ENCODE results near the gene PPP1R7. TPM values are rescaled to one million over a fixed set of nuclear protein-coding genes. Genes with fewer than 3 reads are reported as not detected.

Gene PPP1R7
- total RNA-seq, 1 donor from 2014 or later, result 57.7 TPM

DNA sequence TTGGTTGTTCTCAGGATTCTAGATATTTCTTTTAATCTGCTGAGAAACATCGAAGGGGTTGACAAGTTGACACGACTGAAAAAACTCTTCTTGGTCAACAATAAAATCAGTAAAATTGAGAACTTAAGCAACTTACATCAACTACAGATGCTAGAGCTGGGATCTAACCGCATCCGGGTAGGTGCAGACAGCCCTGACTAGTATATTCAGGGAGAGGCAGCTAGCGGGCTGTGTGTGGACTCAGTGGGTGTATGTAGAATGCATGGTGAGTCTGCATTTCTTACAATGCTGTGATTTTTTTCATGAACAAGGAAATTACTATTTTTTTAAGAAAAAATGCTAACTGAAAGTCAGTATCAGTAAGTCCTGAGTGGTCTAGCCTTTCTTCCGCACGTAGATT lies 10.1 kb downstream of the PPP1R7 start:
- TF ChIP-seq, protein P1, sequence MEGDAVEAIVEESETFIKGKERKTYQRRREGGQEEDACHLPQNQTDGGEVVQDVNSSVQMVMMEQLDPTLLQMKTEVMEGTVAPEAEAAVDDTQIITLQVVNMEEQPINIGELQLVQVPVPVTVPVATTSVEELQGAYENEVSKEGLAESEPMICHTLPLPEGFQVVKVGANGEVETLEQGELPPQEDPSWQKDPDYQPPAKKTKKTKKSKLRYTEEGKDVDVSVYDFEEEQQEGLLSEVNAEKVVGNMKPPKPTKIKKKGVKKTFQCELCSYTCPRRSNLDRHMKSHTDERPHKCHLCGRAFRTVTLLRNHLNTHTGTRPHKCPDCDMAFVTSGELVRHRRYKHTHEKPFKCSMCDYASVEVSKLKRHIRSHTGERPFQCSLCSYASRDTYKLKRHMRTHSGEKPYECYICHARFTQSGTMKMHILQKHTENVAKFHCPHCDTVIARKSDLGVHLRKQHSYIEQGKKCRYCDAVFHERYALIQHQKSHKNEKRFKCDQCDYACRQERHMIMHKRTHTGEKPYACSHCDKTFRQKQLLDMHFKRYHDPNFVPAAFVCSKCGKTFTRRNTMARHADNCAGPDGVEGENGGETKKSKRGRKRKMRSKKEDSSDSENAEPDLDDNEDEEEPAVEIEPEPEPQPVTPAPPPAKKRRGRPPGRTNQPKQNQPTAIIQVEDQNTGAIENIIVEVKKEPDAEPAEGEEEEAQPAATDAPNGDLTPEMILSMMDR (conservative IDR thresholded peaks at IDR 0.05; ENCODE audit: low read depth, low read length), result no peak
- DNase-seq (ENCODE audit: low read depth), result no peak

DNA sequence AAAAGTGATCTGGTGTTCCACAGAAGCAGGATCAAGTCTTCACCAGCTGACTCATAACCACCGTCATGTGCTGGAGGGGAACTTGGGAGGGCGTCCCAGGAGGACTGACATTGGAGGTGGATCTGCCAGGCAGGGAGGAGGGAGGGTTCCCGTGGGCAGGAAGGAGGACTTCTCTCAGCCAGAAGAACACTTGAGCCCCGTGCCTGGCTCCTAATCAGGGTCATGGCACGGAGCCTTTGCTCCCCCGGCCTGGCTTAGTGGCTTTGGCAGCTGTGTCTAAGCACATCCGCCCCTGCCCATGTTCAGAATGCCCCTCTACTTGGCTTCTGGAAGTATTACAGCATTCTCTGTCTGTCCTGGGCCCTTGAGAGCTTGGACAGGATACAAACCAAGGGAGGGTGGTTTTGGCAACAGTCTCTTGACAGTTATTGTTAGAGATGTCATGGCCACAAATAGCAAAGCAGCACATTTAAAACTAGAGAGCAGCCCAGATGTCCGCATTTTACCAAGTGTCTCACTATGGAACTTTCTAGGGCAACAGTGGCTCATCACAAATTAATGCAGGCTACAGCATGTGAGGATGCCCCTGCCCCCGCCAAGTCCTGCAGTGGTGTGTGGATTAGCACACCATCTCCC lies 11.5 kb downstream of the PPP1R7 start:
- TF ChIP-seq, protein P1 (conservative IDR thresholded peaks at IDR 0.05; ENCODE audit: low read depth, low read length), result no peak
- H3K4me3 ChIP-seq (ENCODE audit: low read depth, low read length), result no peak overlapping the region
- DNase-seq (ENCODE audit: low read depth), result no peak

More for the DNA sequence above, 10.1 kb downstream of the PPP1R7 start:
- no peak overlapping the region for H3K4me3 ChIP-seq (ENCODE audit: low read depth, low read length)

DNA sequence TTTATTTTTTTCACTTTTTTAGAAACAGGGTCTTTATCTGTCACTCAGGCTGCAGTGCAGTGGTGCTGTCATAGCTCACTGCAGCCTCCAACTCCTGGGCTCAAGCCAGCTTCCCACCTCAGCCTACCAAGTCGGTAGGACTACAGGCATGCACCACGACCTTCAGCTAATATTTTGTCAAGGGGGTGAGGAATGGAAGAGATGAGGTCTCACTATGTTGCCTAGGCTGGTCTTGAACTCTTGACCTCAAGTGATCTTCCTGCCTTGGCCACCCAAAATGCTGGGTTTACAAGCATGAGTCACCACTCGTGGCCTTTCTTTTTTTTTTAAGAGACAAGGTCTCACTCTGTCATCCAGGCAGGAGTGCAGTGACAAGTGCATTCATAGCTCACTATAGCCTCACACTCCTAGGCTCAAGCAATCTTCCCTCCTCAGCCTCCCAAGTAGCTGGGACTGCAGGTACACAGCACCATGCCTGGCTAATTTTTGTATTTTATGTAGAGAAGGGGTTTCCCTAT lies 13.4 kb downstream of the PPP1R7 start:
- TF ChIP-seq, protein P1 (conservative IDR thresholded peaks at IDR 0.05; ENCODE audit: low read depth, low read length), result no peak
- no peak for DNase-seq (ENCODE audit: low read depth)
- H3K4me3 ChIP-seq (ENCODE audit: low read depth, low read length), result no peak overlapping the region

DNA sequence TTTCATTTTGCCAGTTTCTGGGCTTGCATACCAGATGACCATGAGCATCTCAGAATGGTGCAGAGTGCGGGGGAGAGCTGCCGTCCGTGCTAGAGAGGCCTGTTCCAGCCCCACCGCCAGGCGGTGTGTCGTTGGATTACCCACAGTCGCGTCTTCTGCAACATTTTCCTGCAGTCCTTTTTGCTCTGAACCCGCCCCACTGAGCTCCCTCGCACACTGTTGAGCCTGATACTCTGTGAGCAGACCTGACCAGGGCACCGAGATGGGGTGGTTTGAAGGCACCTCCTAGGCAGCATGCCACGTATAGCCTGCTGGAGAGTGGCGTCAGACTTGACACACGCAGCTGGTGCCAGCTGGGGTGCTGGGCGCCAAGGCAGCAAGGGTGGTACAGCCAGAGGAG lies 18.1 kb downstream of the PPP1R7 start:
- TF ChIP-seq, protein P1 (conservative IDR thresholded peaks at IDR 0.05; ENCODE audit: low read depth, low read length), result no peak
- no peak for DNase-seq (ENCODE audit: low read depth)
- no peak overlapping the region for H3K4me3 ChIP-seq (ENCODE audit: low read depth, low read length)

DNA sequence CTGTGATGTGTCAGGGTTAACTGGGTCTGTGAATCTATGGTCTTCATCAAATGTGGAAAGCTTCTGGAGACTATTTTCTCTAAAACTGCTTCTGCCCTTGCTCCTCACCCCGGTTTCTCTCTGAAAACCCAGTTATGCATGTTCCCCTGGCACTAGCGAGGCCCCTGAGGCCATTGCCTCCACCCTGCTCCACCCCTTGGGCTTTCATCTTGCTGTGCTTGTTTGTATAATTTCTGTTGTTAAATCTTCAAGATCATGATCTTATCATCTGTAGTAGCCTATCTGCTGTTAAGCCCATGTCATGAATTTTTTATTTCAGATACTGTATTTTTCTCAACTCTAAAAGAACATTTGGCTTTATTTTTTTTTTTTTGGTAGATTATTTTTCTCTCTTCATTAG lies 23.3 kb downstream of the PPP1R7 start:
- TF ChIP-seq, protein P1 (conservative IDR thresholded peaks at IDR 0.05; ENCODE audit: low read depth, low read length), result no peak
- DNase-seq (ENCODE audit: low read depth), result no peak
- no peak overlapping the region for H3K4me3 ChIP-seq (ENCODE audit: low read depth, low read length)

DNA sequence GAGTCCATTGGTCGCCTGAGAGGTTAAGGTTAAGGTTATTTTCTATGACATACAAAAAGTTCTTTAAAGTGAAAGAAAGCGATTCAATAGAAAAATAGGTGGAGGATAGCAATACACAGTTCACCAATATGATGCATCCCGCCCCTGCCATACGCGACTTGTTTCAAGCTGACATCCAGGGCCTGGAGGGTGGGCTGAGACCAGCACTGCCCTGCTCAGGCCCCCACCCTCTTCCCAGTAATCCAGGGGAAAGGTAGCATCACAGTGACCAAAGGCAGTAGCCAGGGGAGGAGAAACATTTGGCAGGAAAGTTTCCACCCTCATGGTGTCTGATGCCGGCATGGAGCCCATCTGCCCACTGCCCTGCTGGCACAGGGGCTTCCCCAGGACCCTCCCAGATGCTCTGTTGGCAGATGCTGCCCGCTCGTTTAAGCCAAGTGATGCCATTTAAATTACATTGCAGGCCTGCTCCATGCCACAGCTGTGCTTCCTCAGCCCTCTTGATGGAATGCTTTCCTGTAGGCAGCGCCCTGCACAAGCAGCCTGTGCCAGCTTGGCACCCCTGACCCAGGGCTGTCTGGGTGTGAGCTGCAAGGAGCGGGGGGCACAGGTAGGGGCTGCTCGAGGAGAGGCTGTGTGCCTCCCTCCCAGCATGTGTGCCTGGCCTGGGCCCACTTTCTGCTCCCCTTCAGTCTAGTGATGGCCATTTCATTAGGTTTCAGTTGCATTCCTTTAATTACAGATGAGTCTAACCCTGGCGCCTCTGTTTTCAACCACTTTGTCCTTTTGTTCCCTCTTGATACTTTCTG lies 27.5 kb downstream of the PPP1R7 start:
- TF ChIP-seq, protein P1 (conservative IDR thresholded peaks at IDR 0.05; ENCODE audit: low read depth, low read length), result no peak
- H3K4me3 ChIP-seq (ENCODE audit: low read depth, low read length), result no peak overlapping the region
- no peak for DNase-seq (ENCODE audit: low read depth)

Data from epithelial cell of proximal tubule (primary cell).